AG10803 (cell line): ENCODE data around the gene IQCK.

Experiments used
- DNase-seq: peaks from one replicate; pipeline ENCODE4 v3.0.0; 2010; ENCODE audit warnings: low read depth
- H3K4me3 ChIP-seq: 2 replicates; pipeline ENCODE4 v1.5.1; 2011; ENCODE audit warnings: mild to moderate bottlenecking, low read length, control low read depth
- CTCF ChIP-seq: conservative IDR thresholded peaks from 2 replicates; pipeline ENCODE4 v1.5.1; 2011; ENCODE audit warnings: mild to moderate bottlenecking, low read length, control low read depth, inconsistent platforms

The IQCK gene

DNA sequence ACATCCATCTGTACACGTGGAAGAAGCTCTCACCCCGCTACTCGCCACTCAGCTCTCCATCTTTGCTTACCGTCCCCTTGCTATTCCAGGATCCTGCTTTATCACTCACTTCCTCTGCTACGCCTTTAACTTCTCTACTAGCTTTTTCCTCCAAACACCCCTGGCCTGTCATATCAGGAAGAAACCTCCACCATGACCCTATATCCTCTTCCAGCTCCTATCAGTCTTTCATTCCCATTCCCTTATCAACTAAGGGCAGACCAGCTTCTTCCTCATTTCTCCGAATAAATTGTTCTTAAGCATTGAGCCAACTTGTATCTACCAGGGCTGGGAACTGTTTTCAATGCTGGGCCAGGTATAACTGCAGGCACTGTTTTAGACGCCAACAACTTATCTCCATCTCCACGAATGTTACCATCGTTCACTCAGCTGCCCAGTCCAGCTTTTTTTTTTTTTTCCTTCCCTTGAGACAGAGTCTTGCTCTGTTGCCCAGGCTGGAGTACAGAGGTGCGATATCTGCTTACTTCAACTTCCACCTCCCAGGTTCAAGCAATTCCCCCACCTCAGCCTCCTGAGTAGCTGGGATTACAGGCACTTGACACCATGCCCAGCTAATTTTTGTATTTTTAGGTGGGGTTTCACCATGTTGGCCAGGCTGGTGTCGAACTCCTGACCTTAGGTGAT is 4.3 kb downstream of the IQCK start:
- no peak for TF ChIP-seq CTCF
- H3K4me3 ChIP-seq, result no peak overlapping the region
- no peak for DNase-seq

GRCh38 chr16:19722981-19723380 is 4.9 kb downstream of the IQCK start:
- TF ChIP-seq CTCF, result no peak
- no peak overlapping the region for H3K4me3 ChIP-seq
- DNase-seq, result no peak

DNA sequence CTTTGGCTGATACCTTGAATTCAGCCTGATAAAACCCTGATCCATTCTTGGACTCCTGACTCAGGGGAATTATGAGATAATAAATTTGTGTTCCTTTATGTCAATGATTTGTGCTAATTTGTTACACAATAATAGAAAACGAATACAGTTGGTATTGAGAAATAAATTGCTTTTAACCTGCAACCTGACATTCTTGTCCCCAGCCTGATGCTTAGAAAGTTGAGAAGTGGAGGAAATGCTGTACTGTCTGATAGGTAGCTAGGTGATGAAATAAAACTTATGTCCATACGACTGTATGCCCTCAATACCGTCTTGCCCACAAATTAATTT is 10.5 kb downstream of the IQCK start:
- no peak overlapping the region for H3K4me3 ChIP-seq
- DNase-seq, result no peak
- no peak for TF ChIP-seq CTCF

DNA sequence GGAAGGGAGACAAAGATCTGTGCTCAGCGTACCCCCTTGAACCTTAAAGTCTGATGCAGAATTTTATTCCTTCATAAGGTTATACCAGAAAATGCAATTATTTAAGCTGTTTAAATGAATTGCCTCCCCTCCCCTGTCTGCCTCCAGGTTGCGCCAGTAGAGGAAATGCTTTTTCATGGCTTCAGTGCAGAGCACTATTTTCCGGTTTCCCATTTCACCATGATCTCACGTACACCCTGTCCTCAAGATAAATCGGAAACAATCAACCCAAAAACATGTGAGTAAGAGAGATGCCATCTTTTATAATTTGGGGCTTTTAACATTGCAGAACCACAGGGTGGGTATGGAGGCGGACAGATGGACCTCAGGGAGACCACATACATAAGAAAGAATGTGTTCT is 15.5 kb downstream of the IQCK start:
- no peak for TF ChIP-seq CTCF
- H3K4me3 ChIP-seq, result no peak overlapping the region
- no peak for DNase-seq

GRCh38 chr16:19735074-19735867 is 17.2 kb downstream of the IQCK start:
- H3K4me3 ChIP-seq, result no peak overlapping the region
- no peak for TF ChIP-seq CTCF
- no peak for DNase-seq

GRCh38 chr16:19737306-19738038 is 19.4 kb downstream of the IQCK start:
- H3K4me3 ChIP-seq, result no peak overlapping the region
- DNase-seq, result no peak

More at GRCh38 chr16:19737306-19738038, 19.4 kb downstream of the IQCK start:
- TF ChIP-seq CTCF, result no peak
